COLO829 (cell line): ENCODE data around the gene NHSL2.

Source experiments
- DNase-seq: peaks from one replicate; pipeline ENCODE4 v3.0.0; 2012; ENCODE audit warnings: low spot score

The NHSL2 gene

GRCh38 chrX:72071213-72071612 is 160.6 kb downstream of the NHSL2 start:
- DNase-seq = no peak

DNA sequence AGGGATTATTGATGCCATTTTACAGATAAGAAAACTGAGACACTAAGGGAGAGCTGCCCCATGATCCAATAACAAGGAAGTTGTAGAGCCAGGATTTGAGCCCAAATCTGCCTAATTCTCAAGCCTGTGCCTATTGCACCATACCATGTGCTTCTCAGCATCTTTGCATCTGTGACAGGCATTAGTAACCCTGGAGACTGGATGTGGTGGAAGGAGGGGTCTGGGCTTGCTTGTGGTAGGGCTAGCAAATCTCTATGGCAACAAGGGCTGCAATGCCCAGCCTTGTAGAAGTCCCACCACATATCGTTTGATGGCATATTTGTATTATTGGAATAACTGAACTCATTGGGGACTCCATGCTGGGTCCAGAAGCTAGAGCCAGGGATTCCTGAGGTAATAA is 163.0 kb downstream of the NHSL2 start:
- no peak for DNase-seq

DNA sequence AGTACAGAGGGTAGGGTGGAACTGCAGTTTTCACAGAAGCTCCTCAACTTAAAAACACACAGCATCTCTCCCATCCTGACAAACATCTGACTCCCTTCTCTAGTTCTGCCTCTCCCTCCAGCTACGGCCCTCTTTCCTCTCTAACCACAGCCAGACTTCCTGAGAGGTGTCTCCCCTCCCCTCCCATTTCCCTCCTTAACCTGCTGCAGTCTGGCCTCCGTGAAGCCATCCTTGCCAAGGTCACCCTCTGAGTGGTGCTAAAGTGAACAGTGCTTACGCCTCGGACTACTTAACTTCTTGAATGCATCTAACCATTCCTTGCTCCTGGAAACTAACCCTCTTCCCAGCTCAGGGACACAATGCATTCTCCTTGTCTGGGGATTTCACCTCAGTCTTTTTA is 167.8 kb downstream of the NHSL2 start:
- no peak for DNase-seq

DNA sequence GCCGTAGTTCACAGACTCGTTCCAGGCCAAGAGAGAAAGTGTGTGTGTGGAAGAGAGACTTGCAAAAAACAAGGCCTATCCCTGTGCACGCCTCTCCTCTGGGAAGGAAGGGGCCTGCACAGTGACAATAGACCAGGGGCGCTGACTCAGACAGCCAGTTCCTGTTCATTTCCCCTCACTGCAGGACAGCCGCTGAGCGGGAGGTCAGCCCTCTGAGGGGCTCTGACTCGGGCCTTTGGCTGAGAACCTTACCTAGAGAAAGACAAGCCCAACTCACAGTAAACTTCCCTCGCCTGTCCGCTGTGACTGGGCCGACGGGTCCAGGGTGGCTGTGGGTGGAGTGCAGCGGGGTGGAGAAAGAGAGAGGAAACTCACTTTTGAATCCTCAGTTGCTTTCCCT is 169.0 kb downstream of the NHSL2 start:
- DNase-seq = no peak

GRCh38 chrX:72080150-72080549 is 169.5 kb downstream of the NHSL2 start:
- DNase-seq = no peak

DNA sequence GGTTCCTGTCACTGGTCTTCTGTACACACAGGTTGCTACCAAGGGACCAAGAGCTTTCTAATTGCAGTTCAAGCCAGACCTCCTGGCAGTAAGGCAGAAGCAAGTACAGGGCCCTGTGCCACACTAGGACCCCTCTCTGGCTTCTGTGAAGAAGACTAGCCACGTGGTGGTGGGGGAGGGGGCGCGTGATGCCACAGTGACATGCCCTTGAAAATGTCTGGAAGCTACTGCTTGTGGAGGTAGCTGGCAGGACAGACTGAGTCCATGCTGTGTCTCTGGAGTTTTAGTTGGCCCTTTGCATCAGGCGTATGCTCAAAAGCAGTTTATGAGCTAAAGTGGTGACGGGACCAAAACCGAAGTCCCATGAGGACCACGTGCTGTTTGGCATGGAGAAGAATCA is 170.2 kb downstream of the NHSL2 start:
- no peak for DNase-seq

- DNase-seq = no peak
Measured at GRCh38 chrX:72081605-72082320, 171.1 kb downstream of the NHSL2 start.

DNA sequence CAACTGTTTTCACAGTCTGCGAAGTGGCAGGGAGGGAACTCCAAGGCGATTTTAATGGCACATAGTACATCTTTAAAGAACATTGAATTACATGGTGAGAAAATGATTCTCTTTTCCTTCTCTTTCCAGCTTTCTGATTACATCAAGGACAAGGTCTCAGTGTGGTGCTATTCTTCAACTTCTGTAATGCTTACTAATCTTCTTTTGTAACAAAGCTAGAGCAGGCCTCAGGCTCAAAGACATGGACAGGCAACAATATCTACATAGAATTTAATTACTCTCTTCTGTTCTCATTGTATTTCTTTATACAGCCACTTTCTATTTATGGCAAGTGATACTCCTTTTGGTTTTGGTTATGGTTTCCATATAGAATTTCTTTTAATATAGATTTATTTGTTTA is 172.6 kb downstream of the NHSL2 start:
- no peak for DNase-seq

DNA sequence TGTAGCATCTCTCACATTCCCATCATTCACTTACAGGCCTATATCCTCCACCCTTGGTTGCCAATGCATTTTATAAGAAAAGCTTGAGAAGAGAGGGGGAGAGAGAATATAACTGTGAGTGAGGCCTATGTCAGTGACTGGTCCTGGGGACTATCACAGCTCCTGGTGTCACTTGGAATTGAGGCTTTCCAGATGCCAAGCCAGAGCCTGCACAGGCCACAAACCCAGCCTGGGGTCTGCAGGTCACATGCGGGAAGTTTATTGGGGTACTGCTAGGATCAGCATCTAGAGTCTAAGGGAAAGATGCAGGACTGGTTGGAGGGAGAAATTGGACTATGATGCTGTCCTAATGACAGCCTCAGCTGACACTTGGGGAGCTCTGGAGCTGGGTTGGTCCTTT is 173.5 kb downstream of the NHSL2 start:
- DNase-seq = no peak

- DNase-seq = no peak
Measured at GRCh38 chrX:72086995-72087394, 176.3 kb downstream of the NHSL2 start.

- DNase-seq = no peak
Measured at GRCh38 chrX:72088761-72089160, 178.1 kb downstream of the NHSL2 start.

- no peak for DNase-seq
Measured at GRCh38 chrX:72089254-72089653, 178.6 kb downstream of the NHSL2 start.

- no peak for DNase-seq
Measured at GRCh38 chrX:72094894-72095293, 184.2 kb downstream of the NHSL2 start.

- no peak for DNase-seq
Measured at GRCh38 chrX:72095370-72095769, 184.7 kb downstream of the NHSL2 start.

DNA sequence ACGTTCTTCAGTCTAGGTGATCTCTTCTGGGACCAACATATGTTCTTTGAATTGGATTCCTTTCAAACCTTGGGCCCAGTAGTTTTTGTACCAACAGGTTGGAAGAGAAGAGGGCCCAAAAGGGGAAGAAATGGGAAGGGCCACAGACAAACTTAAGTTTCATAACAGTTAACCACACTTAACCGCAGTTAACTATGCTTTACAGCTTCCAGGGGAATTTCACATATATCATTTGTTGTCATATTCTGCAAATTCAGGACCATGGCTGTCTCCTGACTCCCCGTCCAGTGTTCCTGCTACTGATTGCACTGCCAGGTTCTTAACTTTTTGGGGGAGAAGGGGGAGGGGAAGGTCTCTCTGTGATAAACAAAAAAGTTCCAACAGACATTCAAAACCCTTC is 186.5 kb downstream of the NHSL2 start:
- no peak for DNase-seq

- no peak for DNase-seq
Measured at GRCh38 chrX:72100051-72100755, 189.6 kb downstream of the NHSL2 start.

DNA sequence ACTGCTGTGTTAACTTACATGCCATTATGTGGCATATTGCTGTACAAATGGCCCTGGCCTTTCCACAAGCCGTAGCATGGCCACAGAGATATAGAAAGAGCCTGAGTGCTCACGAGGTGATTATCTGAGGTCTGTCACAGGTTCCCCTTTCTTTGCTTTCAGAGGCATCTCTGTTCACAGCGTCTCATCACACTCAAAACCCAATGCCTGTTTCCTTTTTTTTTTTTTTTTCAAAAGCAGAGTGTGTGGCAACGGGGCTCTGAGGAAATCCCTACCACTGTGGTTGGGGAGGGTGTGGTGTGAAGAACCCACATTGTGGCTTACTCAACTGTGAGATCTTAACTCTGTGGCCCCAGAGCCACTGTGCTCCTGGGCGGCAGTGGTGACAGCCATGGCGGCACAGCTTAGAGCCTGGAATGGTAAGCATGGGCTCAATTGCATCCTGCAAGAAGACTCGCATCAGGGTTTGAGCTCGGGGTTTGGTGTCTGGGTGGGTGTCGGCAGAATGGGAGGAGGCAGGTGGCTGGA is 190.2 kb downstream of the NHSL2 start:
- no peak for DNase-seq

DNA sequence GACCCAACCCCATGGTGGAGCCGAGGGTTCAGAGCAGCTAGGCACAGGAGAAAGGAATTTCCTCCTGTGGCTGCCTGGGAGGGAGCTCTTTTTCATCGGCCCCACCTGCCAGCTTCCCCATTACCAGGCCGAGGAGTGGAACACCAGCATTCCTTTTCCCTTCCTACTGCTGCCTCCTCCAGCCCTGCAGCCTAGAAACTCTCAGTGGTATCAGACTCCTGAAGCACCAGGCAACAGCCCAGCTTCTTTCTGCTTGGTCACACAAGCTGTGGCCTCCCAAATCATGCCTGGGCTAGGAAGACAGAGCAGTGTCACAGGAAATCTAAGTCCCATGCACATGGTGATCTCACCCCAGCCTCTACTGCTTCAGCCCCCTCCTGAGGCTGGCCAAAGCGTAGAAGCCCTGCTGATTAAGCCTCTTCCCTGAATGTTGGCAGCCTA is 191.0 kb downstream of the NHSL2 start:
- DNase-seq = no peak

- no peak for DNase-seq
Measured at GRCh38 chrX:72102126-72102525, 191.5 kb downstream of the NHSL2 start.

DNA sequence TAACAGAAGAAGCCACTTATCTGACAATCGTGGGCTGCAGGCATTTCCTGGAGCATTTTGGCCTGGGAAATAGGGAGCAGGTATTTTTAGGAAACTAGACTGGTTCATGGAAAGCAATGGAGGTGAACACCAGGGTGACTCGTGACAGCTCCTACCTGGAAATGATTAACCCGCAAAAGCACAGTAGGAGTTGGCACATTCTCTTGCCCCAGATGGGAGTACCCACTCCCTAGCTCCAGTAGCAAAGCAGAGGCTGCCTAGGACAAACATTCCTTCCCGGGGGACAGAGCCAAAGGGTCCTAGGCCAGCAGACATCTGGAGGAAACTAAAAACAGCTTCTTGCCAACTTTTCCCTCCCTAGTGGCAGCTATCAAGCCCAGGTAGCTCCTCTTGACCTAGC is 192.1 kb downstream of the NHSL2 start:
- DNase-seq = no peak

GRCh38 chrX:72105436-72105835 is 194.8 kb downstream of the NHSL2 start:
- DNase-seq = no peak

- no peak for DNase-seq
Measured at GRCh38 chrX:72107320-72107719, 196.7 kb downstream of the NHSL2 start.

GRCh38 chrX:72107841-72108595 is 197.4 kb downstream of the NHSL2 start:
- DNase-seq = no peak
